TTC549 (cell line): ENCODE results near the gene AOPEP.
"Not testable (repeated sequence)": the region's sequence is repeated elsewhere in the genome, so short reads cannot be mapped to it uniquely, and the experiment has no call there.

Experiments
- FAIRE-seq: peaks from 2 replicates; lab custom pipeline; 2012; peaks lifted over from hg19 to GRCh38; lab: Jason Lieb, UNC

AOPEP gene

DNA sequence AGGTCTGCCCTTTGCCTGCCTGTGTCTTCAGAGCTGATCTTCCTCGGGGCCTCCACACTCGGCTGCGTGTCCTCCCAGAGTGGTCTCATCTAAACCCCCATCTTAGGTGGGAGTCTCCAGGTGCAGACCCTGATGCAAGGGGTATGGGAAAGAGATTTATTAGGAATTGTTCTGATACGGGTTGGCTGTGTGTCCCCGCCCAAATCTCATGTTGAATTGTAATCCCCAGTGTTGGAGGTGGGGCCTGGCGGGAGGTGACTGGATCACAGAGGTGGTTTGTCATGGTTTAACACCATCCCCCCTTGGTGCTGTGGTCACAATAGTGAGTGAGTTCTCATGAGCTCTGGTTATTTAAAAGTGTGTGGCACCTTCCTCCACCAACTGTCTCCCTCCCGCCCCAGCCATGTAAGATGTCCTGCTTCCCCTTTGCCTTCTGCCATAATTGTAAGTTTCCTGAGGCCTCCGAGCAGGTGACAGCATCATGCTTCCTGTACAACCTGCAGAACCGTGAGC is 208.4 kb downstream of the AOPEP start:
- no peak for FAIRE-seq

DNA sequence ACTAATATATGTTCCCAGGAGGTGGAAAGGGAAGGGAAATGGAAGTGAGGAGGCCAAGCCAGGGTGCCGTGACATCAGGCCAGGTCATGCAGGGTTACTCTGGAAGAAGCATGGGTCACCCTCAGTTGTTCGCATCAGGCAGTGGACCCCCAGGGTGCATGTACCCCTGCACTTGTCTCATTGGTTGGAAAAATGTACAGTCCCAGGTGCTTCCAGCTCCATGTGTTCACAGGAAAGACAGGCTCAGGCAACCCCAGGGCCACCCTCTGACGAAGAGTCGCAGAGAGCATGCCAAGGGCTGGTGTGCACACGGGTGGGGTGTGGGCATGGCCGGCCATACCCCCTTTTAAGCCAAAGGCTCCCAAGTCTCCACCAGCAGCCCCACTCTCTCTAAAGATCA is 208.9 kb downstream of the AOPEP start:
- no peak for FAIRE-seq

DNA sequence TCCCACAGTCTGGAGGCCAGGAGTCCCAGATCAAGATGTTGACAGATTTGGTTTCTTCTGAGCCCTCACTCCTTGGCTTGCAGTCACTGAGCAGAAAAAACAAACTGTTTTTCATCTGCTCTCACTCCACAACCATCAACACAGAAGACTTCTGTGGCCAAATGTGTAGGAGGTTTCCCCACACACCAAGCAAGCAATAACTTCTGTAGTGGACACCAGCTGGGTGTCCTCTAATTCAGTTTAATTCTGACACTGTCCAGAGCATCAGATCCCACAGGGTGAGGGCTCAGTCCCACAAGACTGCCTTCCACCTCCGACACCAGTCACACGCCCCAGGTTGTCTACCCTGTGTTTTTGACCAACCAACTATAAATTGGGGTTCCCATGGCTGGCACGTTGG is 209.9 kb downstream of the AOPEP start:
- no peak for FAIRE-seq

DNA sequence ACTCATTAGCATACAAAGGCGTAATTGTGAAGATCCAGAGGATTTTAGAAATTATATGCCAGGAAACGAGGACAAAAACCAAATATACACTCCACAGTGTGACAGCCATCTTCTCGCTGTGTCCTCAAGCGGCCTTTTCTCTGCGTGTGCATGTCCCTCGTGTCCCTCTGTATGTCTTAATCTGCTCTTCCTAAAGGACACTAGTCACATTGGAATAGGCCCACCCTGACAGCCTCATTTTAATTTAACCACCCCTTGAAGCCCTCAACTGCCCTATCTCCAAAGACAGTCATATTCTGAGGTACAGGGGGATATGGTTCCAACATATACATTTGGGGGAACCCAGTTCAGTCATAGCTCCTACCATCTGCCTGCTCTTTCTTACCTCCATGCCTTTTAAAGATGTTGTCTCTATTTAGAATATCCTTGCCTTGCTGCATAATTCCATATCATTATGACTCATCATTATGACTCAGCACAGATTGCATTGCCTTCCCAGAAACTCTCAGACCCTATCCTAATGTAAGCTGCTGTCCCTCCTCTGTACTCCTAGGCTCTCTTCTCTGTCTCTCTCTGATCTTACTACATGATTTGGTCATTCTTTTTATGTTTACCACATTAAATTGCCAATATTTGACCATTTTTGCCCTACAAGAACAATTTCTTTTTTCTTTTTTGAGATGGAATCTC is 210.9 kb downstream of the AOPEP start:
- FAIRE-seq: no peak

DNA sequence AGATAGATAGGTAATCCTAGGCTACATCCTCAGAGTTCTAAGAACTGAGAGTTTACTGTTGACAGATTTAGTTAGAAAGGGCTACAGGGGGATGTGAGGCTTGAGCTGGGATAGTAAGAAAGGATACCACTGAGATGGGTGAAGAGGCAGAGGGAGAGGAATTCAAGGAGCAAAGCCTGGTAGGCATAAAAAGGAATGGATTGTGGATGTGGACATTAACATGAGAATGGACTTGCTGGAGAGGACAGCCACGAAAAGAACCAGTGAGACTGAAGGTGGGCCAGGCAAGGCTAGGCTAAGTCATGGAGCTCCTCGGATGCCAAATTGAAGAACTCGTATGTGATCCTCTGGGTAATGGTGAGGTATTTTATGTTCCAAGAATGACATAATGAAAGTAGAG is 211.9 kb downstream of the AOPEP start:
- FAIRE-seq: no peak

DNA sequence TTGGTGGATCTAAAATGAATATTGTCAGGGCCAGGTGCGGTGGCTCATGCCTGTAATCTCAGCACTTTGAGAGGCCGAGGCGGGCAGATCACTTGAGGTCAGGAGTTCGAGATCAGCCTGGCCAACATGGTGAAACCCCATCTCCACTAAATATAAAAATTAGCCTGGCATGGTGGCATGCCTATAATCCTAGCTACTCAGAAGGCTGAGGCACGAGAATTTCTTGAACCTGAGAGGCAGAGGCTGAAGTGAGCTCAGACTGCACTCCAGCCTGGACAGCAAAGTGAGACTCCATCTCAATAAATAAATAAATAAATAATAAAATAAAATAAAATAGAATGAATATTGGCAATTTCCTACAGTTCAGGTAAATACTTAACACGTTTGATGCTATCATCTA is 213.8 kb downstream of the AOPEP start:
- not testable (repeated sequence) for FAIRE-seq

DNA sequence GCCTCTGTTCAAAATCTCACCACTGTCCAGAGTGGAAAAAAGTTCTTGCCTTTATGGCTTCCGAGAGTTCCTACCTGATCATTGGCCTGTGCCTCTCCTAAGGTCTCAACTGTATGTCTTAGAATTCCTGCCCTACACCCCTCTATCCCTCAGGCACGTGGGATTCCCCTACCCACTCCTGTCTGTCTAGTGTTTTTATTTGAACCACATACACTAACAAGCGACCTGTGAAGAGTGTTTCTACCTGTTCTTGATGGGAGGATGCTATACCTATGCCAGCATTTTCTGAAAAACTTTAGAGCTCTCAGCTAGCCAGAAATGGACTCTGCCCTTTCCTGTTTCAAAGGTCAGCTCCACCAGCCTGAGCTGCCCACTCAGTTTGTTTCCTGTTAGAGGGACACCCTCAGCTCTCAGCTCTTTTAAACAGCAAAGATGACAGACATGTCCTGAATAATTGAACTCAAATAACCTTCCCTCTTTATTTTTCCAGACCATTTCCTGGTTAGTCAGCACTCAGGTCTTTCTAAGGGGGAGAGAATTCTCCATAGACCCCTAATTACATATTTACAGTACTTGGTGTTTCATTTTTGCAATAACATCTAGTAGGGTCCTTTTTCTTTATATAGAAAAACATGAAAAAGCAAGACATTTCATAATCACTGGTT is 214.8 kb downstream of the AOPEP start:
- no peak for FAIRE-seq

DNA sequence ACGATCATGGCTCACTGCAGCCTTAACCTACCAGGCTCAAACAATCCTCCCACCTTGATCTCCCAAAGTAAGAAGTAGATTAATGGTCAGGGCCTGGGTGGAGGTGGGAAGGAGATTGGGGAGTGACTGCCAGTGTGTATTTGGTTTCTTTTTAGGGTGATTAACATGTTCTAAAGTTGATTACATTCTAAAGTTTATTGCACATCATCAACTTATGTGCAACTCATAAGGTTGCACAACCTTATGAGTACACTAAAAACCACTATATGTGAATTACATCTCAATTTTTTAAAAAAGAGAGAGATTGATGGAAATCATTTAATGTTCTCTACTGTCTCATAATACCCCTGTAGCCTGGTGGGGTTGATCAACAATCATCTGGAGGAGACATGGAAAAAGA is 218.1 kb downstream of the AOPEP start:
- FAIRE-seq: no peak

DNA sequence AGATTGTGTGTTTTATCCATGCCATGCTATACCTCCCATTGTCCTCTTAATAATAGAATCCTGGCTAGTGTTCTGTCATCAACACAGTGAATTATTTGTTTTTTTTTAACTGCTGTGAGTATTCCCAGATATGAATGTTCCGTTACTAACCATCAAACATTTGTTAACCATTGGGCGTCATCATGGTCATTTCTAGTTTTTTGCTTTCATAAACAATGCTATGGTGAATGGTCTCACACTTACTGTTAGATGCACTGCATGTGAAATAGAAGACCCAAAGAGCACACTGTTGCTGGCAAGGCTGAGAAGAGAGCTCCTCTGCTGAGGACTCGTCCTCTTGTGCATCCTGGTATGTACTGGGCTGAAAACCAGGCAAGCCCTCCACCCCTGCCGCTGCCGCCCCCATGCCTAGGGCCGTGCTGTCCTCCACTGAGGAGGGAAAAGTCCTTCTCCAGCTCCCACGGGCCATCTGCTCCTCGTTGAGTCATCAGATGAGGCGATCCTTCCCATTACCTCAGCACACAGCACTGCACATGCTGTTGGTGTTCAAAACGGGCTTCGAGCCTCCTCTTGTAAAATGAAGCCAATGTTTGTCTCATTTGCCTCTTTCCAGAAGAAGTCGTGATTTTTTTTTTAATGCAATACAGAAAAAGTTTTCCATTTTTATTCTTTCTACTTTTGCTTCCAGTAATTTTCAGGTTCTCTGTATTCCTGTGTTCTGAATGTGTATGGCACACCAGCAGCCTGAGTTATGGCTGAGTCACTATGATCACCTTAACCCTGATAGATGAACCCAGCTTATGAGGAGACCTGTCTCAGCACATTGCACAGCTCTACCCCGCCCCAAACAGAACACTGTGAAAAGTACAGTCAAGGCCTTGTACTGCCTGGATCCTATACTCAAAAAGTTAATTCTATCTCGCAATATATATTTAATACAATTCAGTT is 219.0 kb downstream of the AOPEP start:
- FAIRE-seq: no peak

DNA sequence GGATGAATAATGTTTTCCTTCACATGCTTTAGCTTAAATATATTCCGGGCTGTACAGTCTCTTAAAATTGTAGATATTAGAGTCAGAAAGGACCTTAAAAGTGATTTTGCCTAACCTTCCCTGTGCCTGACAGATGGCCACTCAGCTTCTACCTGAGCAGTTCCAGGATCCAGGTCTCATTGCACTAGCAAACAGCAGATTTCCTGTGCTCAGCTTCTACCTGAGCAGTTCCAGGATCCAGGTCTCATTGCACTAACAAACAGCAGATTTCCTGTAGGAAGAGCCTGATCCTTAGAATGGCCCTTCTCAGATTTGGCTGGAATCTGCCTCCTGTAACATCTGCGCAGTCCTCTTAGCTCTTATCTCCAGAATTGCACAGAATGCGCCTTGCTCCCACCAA is 219.8 kb downstream of the AOPEP start:
- no peak for FAIRE-seq

DNA sequence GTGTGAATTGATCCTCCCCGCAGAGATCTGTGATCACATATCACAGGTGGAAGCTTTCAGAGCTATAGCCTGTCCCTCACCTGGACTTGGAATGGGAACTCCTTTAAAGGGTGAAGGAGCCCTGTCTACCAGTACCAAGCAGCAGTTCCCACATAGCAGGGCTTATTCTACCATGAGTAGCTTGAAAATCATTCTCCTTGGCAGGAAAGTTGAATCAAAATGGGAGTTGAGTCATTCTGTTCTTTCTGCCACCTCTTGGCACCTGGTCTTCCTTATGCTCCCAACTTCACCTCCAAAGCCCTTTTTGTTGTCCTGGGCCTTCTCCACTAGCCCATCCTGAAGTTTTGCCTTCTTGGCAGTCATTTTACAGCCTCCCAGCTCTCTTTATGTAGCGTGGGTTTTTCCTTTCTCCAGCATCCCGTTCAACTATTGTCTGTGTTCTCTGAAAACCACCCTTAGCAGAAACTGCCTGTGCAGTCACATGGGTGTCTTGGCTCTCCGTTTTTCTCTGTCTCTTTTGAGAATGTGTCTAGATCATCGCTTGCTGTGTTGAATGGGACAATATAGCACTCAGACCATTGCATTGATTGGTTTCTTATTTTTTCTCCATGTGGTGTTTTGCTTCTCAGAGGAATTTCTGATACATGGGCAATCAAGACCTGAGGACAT is 222.2 kb downstream of the AOPEP start:
- no peak for FAIRE-seq

DNA sequence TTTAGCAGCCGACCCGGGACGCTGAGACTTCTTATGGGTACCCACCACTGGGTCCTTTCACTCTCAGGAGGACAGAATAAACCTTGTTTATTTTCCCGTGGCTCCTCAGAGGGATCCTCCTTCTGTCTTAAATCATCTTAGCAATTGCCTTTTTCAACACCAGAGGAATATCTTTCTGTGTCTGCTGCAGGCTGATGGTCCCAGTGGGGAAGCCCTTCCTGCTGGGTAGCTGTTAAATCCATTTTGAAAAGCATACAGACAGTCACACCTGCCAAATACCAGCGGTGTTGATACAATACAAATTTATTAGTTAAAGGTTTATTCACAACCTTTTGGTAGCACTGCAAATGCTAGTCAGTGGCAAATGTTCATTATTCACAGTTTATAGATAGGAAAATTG is 222.9 kb downstream of the AOPEP start:
- FAIRE-seq: no peak

DNA sequence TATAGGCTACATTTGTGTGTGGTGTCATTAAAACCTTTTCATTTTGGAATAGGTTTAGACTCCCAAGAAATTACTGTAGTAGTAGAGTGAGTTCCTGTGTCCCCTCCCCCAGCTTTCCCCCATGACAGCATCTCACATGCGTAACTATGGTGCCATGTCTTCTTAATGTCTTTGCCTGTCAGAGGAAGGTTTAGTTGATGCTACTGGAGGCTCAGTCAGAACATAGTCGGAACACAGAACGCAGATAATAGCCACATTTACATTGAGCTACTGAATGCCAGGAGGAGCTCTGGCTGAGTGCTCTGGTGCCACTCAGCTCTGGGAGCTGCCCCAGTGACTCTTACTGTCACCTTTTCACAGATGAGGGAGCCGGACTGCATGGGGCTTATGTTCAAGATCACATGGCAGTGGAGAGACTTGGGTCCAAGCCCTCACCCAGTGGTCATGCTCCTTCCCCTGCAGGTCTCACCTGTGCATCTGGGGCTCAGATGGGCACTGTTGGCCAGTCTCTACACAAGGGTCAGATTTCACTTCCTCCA is 223.6 kb downstream of the AOPEP start:
- FAIRE-seq: no peak

DNA sequence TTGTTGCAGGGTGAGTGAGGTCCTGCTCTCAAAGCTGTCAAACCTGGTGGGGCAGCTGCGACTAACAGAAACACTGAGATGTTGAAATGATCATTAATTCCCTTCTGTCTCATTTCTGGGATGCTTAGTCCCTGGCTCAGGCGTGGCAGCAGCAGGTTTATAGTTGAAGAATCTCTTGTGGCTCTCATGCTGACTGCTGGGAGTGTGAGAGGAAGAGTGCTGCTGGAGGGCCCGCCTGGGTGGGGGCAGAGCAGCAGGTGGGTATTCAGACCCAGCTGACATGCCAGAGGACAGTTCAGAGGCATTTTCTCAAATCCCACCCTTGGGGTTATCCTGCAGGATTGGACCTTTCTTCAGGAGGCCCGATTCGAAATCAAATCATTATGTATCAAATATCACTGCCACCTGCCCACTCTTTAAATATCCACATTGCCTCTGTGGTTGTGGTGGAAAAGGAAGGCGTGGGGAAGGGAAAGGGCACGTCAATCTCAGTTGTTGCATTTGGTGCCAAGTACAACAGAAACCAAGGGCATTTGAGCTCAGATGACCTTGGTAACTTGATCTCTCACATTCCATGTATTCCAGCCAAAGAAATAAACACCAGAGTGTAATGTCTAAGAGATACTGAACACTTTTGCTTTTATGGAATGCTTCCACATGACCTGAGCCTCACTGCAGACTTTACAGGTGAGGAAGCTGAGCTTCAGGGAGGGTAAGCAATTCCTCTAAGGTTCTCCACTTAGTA is 224.3 kb downstream of the AOPEP start:
- no peak for FAIRE-seq

DNA sequence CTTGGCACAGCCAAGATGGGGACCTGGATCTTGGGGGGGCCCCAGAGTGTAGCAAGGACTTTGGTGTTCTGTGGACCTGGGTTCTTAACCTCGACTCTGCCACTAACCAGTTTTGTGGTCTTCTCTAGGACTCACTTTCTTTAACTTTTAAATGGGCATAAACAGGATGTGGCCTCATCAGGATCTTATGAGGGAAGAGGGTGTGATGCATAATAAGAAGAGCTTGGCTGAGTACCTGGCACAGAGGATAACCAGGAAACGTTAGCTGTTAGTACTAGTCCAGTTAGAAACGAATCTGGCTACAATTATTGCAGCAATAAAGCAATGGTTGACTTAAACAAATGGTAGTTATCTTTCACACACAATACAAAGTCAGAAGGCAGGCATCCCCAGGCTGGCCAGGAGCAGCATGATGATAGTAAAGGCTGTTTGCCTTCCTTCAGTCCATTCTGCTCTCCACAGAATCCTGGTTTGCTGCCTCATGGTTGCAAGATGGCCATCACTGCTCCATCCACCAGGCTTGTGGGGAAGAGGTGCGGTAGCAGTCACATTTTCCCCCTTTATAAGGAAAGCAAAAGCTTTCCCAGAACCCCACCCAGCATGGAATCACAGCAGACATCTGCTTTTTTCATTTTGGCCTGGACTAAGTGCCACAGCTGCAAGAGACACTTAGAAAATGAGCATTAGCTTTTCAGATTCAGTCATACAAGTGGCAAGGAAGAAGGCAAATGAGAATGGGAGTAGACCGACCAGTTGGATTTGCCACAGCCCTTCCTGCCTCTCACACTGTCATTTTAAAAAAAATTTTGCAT is 225.0 kb downstream of the AOPEP start:
- no peak for FAIRE-seq

DNA sequence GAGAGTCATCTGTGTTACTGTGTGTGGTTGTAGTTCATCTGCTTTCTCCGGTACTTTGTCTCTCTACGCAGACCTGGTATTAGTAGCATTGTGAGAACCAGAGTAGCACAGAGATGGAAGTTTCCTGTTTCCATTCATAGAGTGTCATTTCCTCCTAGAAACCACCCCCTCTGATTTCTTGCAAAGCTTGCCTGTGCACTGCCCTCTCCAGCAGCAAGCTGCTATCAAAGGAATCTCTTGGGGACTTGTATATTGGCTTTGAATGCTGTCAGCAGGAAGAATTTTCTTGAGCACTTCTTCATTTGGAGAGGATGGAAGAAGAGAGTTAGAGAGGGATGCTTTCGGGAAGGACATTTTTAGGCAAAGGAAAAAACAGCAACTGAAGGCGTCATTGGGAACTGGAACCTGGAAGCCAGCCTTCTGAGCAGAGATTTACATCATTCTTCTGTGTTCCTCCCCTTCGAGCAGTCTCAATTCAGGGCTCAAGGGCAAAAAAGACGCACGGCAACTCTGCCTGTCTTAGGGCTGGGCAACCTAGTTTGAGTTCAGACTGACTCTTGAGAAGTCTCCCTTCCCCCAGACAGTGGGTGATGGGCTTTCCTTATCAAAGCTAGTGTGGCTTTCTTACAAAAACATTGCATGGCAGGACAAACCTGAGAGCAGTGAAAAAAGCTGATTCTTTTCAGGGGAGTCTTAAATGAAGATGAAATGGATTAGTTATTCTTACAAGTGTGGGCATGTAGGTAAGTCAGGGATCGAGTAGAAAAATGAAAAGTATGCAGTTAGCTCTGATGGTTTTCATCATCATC is 226.3 kb downstream of the AOPEP start:
- FAIRE-seq: no peak

DNA sequence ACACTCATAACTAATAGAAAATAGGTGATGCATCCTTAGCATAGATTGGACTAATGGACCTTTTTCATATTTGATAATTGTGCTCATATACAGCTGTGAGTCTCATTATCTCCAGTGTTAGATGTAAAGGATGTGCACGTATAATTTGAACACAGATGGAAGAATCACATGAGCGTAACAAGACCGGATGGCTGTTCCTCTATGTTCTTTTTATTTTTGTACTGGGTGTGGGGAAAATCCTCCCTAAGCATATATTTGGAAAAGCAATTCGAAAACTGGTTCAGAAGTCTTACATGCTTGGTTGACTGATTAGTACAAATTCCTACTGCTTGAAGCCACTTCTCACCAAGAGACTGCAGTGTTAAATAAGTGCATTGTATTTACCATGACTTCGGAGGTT is 230.2 kb downstream of the AOPEP start:
- no peak for FAIRE-seq

DNA sequence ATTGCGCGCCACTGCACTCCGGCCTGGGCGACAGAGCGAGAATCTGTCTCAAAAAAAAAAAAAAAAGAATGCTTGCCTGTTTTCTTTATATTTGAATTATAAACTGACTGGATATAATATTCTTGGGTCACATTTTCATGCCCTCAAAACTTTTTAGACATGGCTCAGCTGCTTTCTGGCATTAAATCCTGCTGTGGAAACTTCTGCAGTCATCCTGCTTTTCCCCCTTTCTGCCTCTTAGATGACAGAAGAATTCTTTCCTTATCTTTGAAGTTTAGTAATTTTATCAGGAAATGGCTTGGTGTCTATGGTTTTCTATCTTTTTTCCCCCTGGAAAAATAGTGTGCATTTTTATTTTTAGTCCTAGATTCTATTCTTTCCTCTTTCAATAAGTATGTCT is 234.5 kb downstream of the AOPEP start:
- FAIRE-seq: no peak

DNA sequence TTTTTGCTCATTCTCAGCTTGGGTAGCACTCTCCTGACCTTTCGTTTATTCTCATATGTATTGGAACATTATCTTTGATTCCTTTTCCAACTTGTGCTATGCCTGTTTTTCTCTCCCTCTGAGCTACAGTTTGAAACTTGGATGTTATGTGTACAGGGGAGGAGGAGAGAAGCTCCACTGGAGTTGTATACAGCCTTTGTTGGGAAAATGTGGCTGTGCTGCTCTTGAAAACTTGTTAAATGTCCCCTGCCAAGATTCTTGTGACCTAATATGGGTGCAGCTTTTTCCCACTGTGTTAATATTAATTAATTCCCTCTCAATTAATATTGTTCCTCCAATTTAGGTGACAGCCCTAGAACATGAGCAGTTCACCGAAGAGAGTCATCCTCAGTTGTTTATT is 235.4 kb downstream of the AOPEP start:
- no peak for FAIRE-seq

DNA sequence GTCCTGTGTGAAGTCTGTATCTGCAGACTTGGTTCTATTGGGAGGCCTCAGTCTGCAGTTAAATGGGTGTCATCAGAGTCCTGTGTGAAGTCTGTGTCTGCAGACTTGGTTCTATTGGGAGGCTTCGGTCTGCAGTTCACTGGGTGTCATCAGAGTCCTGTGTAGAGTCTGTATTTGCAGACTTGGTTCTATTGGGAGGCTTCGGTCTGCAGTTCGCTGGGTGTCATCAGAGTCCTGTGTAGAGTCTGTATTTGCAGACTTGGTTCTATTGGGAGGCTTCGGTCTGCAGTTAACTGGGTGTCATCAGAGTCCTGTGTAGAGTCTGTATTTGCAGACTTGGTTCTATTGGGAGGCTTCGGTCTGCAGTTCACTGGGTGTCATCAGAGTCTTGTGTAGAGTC is 239.1 kb downstream of the AOPEP start:
- FAIRE-seq: not testable (repeated sequence)
